Measurements from ENCODE around the gene RTTN. TPM values are rescaled to one million over a fixed set of nuclear protein-coding genes. Genes with fewer than 3 reads are reported as not detected.

RTTN gene
- total and polyA plus RNA-seq, 2 experiments from 2014 or later: 7.2 to 31.0 TPM

GRCh38 chr18:70176537-70176936 lies 28.9 kb downstream of the RTTN start:
- Mint-ChIP-seq H3K9me3 (no peaks in the 10 kb centered on the region), H3K27ac (no peak overlapping the region), H3K4me3 (no peak overlapping the region), H3K36me3 (ENCODE audit: low read depth) (no peaks in the 10 kb centered on the region), H3K4me1 (no peaks in the 10 kb centered on the region), H3K27me3 (ENCODE audit: insufficient read depth, low read depth, poor library complexity) (no peaks in the 10 kb centered on the region)
- TF ChIP-seq POLR2AphosphoS5 (IDR thresholded peaks at IDR 0.05; ENCODE audit: low read depth) (no peak), ZNF114 (CRISPR knock-in tag; IDR thresholded peaks at IDR 0.05) (no peak), ZNF331 (CRISPR knock-in tag; IDR thresholded peaks at IDR 0.05; ENCODE audit: low read depth) (no peak), JUNB (IDR thresholded peaks at IDR 0.05; ENCODE audit: unreplicated experiment) (no peak), STAT1 (IDR thresholded peaks at IDR 0.05; ENCODE audit: unreplicated experiment) (no peak), NANOG (IDR thresholded peaks at IDR 0.05; ENCODE audit: borderline replicate concordance) (no peak), CTCF (conservative IDR thresholded peaks at IDR 0.05; ENCODE audit: low read depth in 2 of 2) (no peak), CREB1 (CRISPR knock-in tag; IDR thresholded peaks at IDR 0.05; ENCODE audit: low read depth) (no peak), EZH2 (IDR thresholded peaks at IDR 0.05; ENCODE audit: low read depth, unreplicated experiment) (no peak), ETS1 (IDR thresholded peaks at IDR 0.05) (no peak)
- TF ChIP-seq, protein P1, sequence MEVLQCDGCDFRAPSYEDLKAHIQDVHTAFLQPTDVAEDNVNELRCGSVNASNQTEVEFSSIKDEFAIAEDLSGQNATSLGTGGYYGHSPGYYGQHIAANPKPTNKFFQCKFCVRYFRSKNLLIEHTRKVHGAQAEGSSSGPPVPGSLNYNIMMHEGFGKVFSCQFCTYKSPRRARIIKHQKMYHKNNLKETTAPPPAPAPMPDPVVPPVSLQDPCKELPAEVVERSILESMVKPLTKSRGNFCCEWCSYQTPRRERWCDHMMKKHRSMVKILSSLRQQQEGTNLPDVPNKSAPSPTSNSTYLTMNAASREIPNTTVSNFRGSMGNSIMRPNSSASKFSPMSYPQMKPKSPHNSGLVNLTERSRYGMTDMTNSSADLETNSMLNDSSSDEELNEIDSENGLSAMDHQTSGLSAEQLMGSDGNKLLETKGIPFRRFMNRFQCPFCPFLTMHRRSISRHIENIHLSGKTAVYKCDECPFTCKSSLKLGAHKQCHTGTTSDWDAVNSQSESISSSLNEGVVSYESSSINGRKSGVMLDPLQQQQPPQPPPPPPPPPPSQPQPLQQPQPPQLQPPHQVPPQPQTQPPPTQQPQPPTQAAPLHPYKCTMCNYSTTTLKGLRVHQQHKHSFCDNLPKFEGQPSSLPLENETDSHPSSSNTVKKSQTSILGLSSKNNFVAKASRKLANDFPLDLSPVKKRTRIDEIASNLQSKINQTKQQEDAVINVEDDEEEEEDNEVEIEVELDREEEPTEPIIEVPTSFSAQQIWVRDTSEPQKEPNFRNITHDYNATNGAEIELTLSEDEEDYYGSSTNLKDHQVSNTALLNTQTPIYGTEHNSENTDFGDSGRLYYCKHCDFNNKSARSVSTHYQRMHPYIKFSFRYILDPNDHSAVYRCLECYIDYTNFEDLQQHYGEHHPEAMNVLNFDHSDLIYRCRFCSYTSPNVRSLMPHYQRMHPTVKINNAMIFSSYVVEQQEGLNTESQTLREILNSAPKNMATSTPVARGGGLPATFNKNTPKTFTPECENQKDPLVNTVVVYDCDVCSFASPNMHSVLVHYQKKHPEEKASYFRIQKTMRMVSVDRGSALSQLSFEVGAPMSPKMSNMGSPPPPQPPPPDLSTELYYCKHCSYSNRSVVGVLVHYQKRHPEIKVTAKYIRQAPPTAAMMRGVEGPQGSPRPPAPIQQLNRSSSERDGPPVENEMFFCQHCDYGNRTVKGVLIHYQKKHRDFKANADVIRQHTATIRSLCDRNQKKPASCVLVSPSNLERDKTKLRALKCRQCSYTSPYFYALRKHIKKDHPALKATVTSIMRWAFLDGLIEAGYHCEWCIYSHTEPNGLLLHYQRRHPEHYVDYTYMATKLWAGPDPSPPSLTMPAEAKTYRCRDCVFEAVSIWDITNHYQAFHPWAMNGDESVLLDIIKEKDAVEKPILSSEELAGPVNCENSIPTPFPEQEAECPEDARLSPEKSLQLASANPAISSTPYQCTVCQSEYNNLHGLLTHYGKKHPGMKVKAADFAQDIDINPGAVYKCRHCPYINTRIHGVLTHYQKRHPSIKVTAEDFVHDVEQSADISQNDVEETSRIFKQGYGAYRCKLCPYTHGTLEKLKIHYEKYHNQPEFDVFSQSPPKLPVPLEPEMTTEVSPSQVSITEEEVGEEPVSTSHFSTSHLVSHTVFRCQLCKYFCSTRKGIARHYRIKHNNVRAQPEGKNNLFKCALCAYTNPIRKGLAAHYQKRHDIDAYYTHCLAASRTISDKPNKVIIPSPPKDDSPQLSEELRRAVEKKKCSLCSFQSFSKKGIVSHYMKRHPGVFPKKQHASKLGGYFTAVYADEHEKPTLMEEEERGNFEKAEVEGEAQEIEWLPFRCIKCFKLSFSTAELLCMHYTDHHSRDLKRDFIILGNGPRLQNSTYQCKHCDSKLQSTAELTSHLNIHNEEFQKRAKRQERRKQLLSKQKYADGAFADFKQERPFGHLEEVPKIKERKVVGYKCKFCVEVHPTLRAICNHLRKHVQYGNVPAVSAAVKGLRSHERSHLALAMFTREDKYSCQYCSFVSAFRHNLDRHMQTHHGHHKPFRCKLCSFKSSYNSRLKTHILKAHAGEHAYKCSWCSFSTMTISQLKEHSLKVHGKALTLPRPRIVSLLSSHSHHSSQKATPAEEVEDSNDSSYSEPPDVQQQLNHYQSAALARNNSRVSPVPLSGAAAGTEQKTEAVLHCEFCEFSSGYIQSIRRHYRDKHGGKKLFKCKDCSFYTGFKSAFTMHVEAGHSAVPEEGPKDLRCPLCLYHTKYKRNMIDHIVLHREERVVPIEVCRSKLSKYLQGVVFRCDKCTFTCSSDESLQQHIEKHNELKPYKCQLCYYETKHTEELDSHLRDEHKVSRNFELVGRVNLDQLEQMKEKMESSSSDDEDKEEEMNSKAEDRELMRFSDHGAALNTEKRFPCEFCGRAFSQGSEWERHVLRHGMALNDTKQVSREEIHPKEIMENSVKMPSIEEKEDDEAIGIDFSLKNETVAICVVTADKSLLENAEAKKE (CRISPR knock-in tag; IDR thresholded peaks at IDR 0.05): no peak
- TF ChIP-seq, protein P2, sequence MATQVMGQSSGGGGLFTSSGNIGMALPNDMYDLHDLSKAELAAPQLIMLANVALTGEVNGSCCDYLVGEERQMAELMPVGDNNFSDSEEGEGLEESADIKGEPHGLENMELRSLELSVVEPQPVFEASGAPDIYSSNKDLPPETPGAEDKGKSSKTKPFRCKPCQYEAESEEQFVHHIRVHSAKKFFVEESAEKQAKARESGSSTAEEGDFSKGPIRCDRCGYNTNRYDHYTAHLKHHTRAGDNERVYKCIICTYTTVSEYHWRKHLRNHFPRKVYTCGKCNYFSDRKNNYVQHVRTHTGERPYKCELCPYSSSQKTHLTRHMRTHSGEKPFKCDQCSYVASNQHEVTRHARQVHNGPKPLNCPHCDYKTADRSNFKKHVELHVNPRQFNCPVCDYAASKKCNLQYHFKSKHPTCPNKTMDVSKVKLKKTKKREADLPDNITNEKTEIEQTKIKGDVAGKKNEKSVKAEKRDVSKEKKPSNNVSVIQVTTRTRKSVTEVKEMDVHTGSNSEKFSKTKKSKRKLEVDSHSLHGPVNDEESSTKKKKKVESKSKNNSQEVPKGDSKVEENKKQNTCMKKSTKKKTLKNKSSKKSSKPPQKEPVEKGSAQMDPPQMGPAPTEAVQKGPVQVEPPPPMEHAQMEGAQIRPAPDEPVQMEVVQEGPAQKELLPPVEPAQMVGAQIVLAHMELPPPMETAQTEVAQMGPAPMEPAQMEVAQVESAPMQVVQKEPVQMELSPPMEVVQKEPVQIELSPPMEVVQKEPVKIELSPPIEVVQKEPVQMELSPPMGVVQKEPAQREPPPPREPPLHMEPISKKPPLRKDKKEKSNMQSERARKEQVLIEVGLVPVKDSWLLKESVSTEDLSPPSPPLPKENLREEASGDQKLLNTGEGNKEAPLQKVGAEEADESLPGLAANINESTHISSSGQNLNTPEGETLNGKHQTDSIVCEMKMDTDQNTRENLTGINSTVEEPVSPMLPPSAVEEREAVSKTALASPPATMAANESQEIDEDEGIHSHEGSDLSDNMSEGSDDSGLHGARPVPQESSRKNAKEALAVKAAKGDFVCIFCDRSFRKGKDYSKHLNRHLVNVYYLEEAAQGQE (IDR thresholded peaks at IDR 0.05; ENCODE audit: unreplicated experiment): no peak
- H3K27ac ChIP-seq (ENCODE audit: low read depth): no peak overlapping the region
- no peak overlapping the region for H3K4me2 ChIP-seq
- H3K4me1 ChIP-seq (ENCODE audit: insufficient read depth): no peaks in the 10 kb centered on the region
- H3K4me3 ChIP-seq: no peak overlapping the region
- no peaks in the 10 kb centered on the region for H3K36me3 ChIP-seq (ENCODE audit: insufficient read depth)
- no peaks in the 10 kb centered on the region for H3K27me3 ChIP-seq (ENCODE audit: insufficient read depth)
- ATAC-seq (no peak), DNase-seq (ENCODE audit: low spot score) (no peak)
- no peaks in the 10 kb centered on the region for H3F3A ChIP-seq (replicated peaks; ENCODE audit: low read depth)
- H3K79me2 ChIP-seq (replicated peaks; ENCODE audit: insufficient read depth): no peaks in the 10 kb centered on the region
- H2AFZ ChIP-seq: no peak overlapping the region
- H3K9me2 ChIP-seq (ENCODE audit: insufficient read depth): no peaks in the 10 kb centered on the region
- H4K20me1 ChIP-seq (replicated peaks; ENCODE audit: insufficient read depth): no peaks in the 10 kb centered on the region

Measured in GM23338 (cell line).